GM23248 (cell line): ENCODE results near the gene HOTAIR. TPM values are rescaled to one million over a fixed set of nuclear protein-coding genes. Genes with fewer than 3 reads are reported as not detected.
A peak's percentile ranks its signal among the peaks of the same experiment; 100 is the strongest.

Source experiments
- DNase-seq: peaks from one replicate; pipeline ENCODE4 v3.0.0-alpha.2; 2015
- H2AFZ ChIP-seq: fragments of 200-600 bp; sonication (generic); 2 replicates; pipeline ENCODE4 v1.6.1; 2016; ENCODE audit warnings: antibody characterized with exemption
- H3F3A ChIP-seq: fragments of 200-600 bp; sonication (generic); 2 replicates; pipeline ENCODE4 v1.6.1; 2016; ENCODE audit warnings: mild to moderate bottlenecking, antibody characterized with exemption, mixed run types; ENCODE audit not compliant: insufficient read depth
- H3K27ac ChIP-seq: fragments of 200-600 bp; sonication (generic); 2 replicates; pipeline ENCODE4 v1.5.1; 2016; ENCODE audit warnings: mild to moderate bottlenecking
- H3K27me3 ChIP-seq: fragments of 200-600 bp; sonication (generic); replicated peaks from 2 replicates; pipeline ENCODE4 v1.6.1; 2016; ENCODE audit warnings: mild to moderate bottlenecking; ENCODE audit not compliant: insufficient read depth
- H3K36me3 ChIP-seq: fragments of 200-600 bp; sonication (generic); 2 replicates; pipeline ENCODE4 v1.6.1; 2016; ENCODE audit warnings: low read depth, mild to moderate bottlenecking
- H3K4me1 ChIP-seq: fragments of 200-600 bp; sonication (generic); 2 replicates; pipeline ENCODE4 v1.6.1; 2016; ENCODE audit warnings: mild to moderate bottlenecking; ENCODE audit not compliant: insufficient read depth
- H3K4me2 ChIP-seq: fragments of 200-600 bp; sonication (generic); one replicate; pipeline ENCODE4 v1.6.1; 2016; ENCODE audit warnings: mild to moderate bottlenecking; ENCODE audit not compliant: unreplicated experiment
- H3K4me3 ChIP-seq: fragments of 200-600 bp; sonication (generic); 2 replicates; pipeline ENCODE4 v1.5.1; 2016; ENCODE audit warnings: mild to moderate bottlenecking
- H3K79me2 ChIP-seq: fragments of 200-600 bp; sonication (generic); 2 replicates; pipeline ENCODE4 v1.6.1; 2016; ENCODE audit warnings: mild to moderate bottlenecking; ENCODE audit not compliant: insufficient read depth
- H3K9ac ChIP-seq: fragments of 200-600 bp; sonication (generic); 2 replicates; pipeline ENCODE4 v1.6.1; 2016; ENCODE audit warnings: mild to moderate bottlenecking
- H3K9me2 ChIP-seq: fragments of 200-600 bp; sonication (generic); 2 replicates; pipeline ENCODE4 v1.6.1; 2016; ENCODE audit warnings: mixed run types, mild to moderate bottlenecking, moderate library complexity; ENCODE audit not compliant: insufficient read depth
- H3K9me3 ChIP-seq: fragments of 200-600 bp; sonication (generic); one replicate; pipeline ENCODE4 v1.6.1; 2017; ENCODE audit warnings: low read depth
- H4K20me1 ChIP-seq: fragments of 200-600 bp; sonication (generic); 2 replicates; pipeline ENCODE4 v1.6.0; 2016; ENCODE audit not compliant: insufficient read depth
- EZH2 ChIP-seq: fragments of 200-600 bp; sonication (generic); IDR thresholded peaks from 2 replicates; pipeline ENCODE4 v1.6.1; 2018; ENCODE audit warnings: antibody characterized with exemption, mild to moderate bottlenecking; ENCODE audit not compliant: insufficient read depth, poor library complexity, severe bottlenecking
- EZH2phosphoT487 ChIP-seq: fragments of 200-600 bp; sonication (generic); IDR thresholded peaks from 2 replicates; pipeline ENCODE4 v1.6.1; 2018; ENCODE audit warnings: antibody characterized with exemption, moderate library complexity, mild to moderate bottlenecking, low read depth; ENCODE audit not compliant: insufficient read depth
- WGBS, 2 experiments: methylation state at CpG; one replicate each; pipeline ENCODE4 v1.1.6; 2015 to 2017; ENCODE audit warnings: low lambda C conversion rate in 2 of 2, low coverage in 1 of 2; ENCODE audit errors: missing lambda C conversion rate in 2 of 2; 5-methylcytosine and 5-hydroxymethylcytosine counted together
- in situ Hi-C: fragments of 300-500 bp; cut with MboI; formaldehyde crosslinking; loops from 2 replicates; pipeline ENCODE4 v1.15.0; 2020
- polyA plus RNA-seq: library from polyadenylated mRNA; unstranded; fragments of >200 nt; fragmentation: Nextera tagmentation; extraction: Ambion mirVana; gene quantifications from 2 replicates; pipeline ENCODE4 v1.2.1, GENCODE V29; 2016
- total RNA-seq: library from RNA; depleted of rRNA; stranded (reverse); fragments of >200 nt; shearing (Covaris generic); gene quantifications from 2 replicates; pipeline ENCODE4 v1.2.3, GENCODE V29; 2014

HOTAIR gene
- total and polyA plus RNA-seq, 2 experiments from 2014 or later, result not detected

DNA sequence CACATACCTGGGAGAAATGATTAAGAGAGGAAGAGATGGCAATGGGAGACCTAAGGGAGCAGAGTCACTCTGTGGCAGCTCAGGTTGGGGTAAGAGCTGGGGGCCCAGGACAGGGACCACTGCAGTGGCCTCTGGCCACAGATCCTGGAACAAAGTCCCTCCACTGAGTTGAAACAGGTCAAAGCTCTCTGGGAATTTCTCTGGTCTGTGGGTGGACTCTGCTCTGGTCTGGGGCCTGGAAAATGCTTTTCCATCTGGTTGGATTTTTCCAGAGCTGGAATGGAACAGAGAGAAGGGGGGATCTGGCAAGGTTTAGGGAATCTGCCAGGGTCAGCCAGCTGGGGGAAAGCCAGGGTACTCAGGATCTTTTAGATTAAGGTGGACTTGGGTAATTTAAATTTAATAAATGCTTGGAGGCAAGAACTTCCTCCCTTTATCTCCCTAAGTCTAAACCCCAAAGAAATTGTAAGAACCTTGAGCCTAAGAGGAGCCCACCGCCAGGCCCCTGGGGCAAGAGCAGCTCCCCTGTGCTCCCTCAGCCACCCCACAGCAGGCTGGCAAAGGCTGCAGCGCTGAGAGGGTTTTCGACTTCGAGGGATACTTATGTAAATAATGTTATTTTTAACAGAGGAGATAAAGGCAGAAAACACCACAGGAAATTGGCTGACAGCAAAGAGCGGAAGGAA is 13.9 kb upstream of the HOTAIR start:
- Histone ChIP-seq H3K27me3 (peaks cover 93% of the 10 kb centered on the region), H3F3A (no peaks in the 10 kb centered on the region)

DNA sequence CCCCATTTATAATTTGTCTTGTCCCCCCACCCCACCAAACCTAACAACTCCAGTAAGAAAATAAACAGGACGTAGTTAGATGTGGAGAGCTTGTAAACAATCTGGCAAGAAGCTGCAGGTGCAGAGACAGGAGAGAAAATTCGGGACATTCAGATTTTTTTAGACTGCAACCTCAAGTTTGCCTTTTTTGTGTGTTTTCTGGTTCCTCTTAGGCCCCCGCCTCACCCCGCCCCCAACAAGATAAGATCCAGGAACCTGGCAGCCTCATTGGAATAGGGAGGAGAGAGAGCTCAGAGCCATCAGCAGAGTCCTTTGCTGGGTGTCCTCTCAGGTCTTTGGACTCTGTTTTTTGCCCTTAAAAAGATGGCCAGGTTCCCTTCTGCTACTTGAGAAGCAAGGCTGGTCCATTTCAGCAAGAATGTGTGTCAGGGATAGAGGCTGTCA is 13.1 kb upstream of the HOTAIR start:
- H3K27me3 ChIP-seq, result peaks cover 93% of the 10 kb centered on the region
- no peaks in the 10 kb centered on the region for H3K9me2 ChIP-seq
- no peaks in the 10 kb centered on the region for H3F3A ChIP-seq
- H3K79me2 ChIP-seq, result no peaks in the 10 kb centered on the region
- no peaks in the 10 kb centered on the region for H3K36me3 ChIP-seq
- DNase-seq, result no peak
- 38 to 45% methylated on average over 4 of the region's 4 CpGs for WGBS, 2 experiments
- TF ChIP-seq EZH2 (no peak), EZH2phosphoT487 (no peak)
- no peaks in the 10 kb centered on the region for H3K9me3 ChIP-seq
- H2AFZ ChIP-seq, result no peak overlapping the region
- in situ Hi-C loops, result no loop called here
- H3K9ac ChIP-seq, result no peak overlapping the region
- no peak overlapping the region for H3K4me3 ChIP-seq
- H3K4me2 ChIP-seq, result no peak overlapping the region
- peaks cover 26% of the 10 kb centered on the region for H3K4me1 ChIP-seq
- no peaks in the 10 kb centered on the region for H4K20me1 ChIP-seq
- no peak overlapping the region for H3K27ac ChIP-seq

More for the DNA sequence above, 13.9 kb upstream of the HOTAIR start:
- H3K9ac ChIP-seq, result no peak overlapping the region
- H3K4me2 ChIP-seq, result no peak overlapping the region
- H3K9me3 ChIP-seq, result no peaks in the 10 kb centered on the region
- no peaks in the 10 kb centered on the region for H3K79me2 ChIP-seq
- no peak overlapping the region for H3K4me3 ChIP-seq
- peaks cover 26% of the 10 kb centered on the region for H3K4me1 ChIP-seq
- H3K27ac ChIP-seq, result no peak overlapping the region
- in situ Hi-C loops, result no loop called here
- TF ChIP-seq EZH2phosphoT487 (no peak), EZH2 (no peak)
- no peaks in the 10 kb centered on the region for H3K9me2 ChIP-seq
- no peak for DNase-seq
- no peaks in the 10 kb centered on the region for H3K36me3 ChIP-seq
- no peak overlapping the region for H2AFZ ChIP-seq
- H4K20me1 ChIP-seq, result no peaks in the 10 kb centered on the region
- WGBS, 2 experiments, result 47 to 52% methylated on average over 5 of the region's 5 CpGs

GRCh38 chr12:53986686-53987483 is 12.1 kb upstream of the HOTAIR start:
- Histone ChIP-seq H3K4me2 (no peak overlapping the region), H3F3A (no peaks in the 10 kb centered on the region), H3K79me2 (no peaks in the 10 kb centered on the region), H3K9me3 (no peaks in the 10 kb centered on the region), H3K9me2 (no peaks in the 10 kb centered on the region), H3K4me3 (no peak overlapping the region), H3K36me3 (no peaks in the 10 kb centered on the region), H3K4me1 (peaks cover 26% of the 10 kb centered on the region), H4K20me1 (no peaks in the 10 kb centered on the region), H3K27ac (no peak overlapping the region), H2AFZ (no peak overlapping the region), H3K9ac (no peak overlapping the region), H3K27me3 (peaks cover 94% of the 10 kb centered on the region)
- TF ChIP-seq EZH2phosphoT487, result no peak
- TF ChIP-seq EZH2, result peak; percentile 16
- DNase-seq, result no peak
- in situ Hi-C loops, result no loop called here
- WGBS, 2 experiments, result 75% methylated on average over 21 of the region's 21 CpGs

DNA sequence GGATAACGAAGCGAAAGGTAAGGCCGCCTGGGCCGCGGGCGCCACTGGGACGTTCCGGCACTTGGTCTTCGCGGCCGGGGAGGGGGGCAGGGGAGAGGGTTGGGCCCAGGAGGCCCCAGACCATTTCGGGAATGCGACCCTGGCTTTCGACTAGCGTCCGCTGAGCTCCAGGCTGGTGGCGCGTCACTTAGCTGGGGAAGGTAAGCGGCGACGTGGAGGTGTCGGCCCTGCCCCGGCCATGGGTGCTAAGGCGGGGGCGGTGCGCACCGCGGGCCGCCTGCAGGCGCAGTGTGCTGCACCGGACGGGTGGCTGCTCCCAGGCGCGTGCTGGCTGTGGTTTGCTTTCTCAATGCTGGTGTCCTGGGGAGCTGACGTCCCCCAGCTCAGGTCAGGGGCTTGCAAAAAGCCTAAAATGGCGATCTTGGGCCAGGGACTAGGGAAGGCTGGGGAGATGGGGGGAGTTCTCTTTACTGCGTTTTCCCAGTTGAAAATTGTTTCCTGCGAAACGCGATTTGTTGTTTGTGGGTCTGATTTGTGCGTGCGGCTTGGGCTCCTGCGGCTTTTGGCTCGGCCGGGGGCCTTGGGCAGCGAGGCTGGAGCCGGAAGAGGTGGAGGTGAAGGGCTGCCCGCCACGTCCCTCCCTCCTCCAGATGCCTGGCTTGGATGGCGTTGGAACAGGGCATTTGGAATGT is 11.4 kb upstream of the HOTAIR start:
- Histone ChIP-seq H3K27me3 (peaks cover 94% of the 10 kb centered on the region), H4K20me1 (no peaks in the 10 kb centered on the region)
- TF ChIP-seq EZH2, result peak; percentile 49
- TF ChIP-seq EZH2phosphoT487, result peak; percentile 25; the same call in 1 of the 2 replicates

More for the DNA sequence above, 11.4 kb upstream of the HOTAIR start:
- H3K27ac ChIP-seq, result no peak overlapping the region
- peak overlapping the region; percentile 79; the same call in 1 of the 2 replicates for H2AFZ ChIP-seq
- no peak overlapping the region for H3K9ac ChIP-seq
- DNase-seq, result peak; percentile 64
- WGBS, 2 experiments, result 10% methylated on average over 48 to 50 of the region's 50 CpGs
- H3K9me3 ChIP-seq, result no peaks in the 10 kb centered on the region
- H3K9me2 ChIP-seq, result no peaks in the 10 kb centered on the region
- H3K4me1 ChIP-seq, result peaks cover 26% of the 10 kb centered on the region
- H3K36me3 ChIP-seq, result no peaks in the 10 kb centered on the region
- no peaks in the 10 kb centered on the region for H3K79me2 ChIP-seq
- H3F3A ChIP-seq, result no peaks in the 10 kb centered on the region
- in situ Hi-C loops, result no loop called here
- peak overlapping the region; percentile 95 for H3K4me2 ChIP-seq
- peak overlapping the region; percentile 72; the same call in 1 of the 2 replicates for H3K4me3 ChIP-seq
